EL (cell line): Measurements from ENCODE around the gene SMKR1.
"Not testable (repeated sequence)": the region's sequence is repeated elsewhere in the genome, so short reads cannot be mapped to it uniquely, and the experiment has no call there.

Experiments
- DNase-seq: peaks from one replicate; pipeline ENCODE4 v3.0.0-alpha.2; 2016

SMKR1 gene

DNA sequence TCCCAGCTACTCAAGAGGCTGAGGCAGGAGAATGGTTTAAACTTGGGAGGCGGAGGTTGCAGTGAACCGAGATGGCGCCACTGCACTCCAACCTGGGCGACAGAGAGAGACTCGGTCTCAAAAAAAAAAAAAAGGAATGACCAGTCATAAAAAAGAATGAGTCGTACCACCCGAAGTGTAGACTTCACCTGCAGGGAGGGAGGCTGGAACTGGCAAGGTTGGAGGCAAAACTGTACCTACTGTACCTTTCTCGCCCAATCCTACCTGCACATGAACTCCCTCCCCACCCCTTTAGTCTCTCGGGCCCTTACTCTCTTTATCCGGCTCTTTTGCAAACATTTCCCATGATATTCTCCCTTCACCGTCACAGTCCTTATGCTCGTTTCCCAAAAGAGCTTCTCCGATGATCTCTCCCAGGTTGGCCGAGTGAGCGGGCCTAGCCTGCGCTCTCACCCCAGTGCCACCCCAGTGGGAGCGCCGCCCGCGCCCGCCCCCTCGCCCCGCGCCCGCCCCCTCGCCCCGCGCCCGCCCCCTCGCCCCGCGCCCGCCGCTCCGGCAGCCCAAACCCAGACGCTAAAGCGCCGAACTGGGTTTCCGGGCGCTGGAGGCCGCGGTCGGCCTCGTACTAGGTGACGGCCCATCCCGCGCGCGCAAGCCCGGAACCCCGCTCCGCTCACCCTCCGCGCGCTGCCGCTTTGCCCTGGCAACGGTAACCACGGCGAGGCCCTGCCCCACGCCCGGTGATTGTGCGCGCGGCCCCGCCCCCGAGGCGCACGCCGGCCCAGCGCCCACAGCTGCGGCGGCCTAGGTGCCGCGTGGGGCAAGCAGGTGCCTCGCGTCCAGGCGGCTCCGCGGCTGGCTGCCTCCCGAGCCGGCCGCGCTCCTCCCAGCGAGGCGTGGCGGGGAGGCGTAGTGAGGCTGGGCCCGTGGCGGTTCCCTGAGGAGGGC is at the start of gene SMKR1:
Gene SMKR1 (plus strand): TSS at position 772 of the 948 bp plus-strand sequence. CDS start 294 bp downstream, outside the sequence.
- DNase-seq: peak; percentile 73

GRCh38 chr7:129452589-129453231 is 49.6 kb upstream of the SMKR1 start:
- no peak for DNase-seq

DNA sequence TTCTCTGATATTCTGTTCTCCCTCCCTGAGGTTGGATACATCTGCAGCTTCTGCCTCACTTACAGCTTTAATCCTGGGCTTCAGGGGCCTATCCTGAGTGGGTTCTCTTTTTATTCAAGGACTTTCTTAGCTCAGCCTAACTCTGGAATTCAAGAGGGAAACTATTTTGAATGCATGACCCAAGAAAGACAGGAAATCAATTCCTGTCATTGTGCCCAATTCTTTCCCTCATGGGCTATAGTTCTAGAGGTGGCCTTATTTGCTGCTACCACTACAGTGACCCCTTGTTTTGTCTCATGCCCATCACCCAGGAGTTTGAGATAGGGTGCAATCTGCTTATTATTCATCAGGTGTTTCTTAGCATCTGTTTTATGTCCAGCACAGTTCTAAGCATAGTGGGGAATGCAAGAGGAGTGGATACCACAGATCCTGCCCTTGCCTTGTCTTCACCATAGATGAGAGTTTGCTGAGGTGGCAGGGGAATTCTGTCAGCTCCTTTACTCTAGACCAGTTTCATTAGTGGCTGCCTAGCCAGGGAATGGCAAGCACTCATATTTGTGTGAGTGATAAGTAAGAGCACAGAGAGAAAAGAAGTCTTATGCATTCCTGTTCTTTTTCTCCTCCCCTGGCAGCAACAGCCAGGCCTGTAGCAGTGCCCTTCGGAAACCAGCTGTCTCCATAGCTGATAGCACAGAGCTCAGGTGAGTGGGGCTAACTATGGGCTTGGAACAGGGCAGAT is 48.7 kb upstream of the SMKR1 start:
- no peak for DNase-seq

GRCh38 chr7:129454249-129454551 is 48.1 kb upstream of the SMKR1 start:
- no peak for DNase-seq

GRCh38 chr7:129456421-129456820 is 45.9 kb upstream of the SMKR1 start:
- DNase-seq: no peak

- DNase-seq: no peak
Measured at GRCh38 chr7:129457101-129457500, 45.2 kb upstream of the SMKR1 start.

- no peak for DNase-seq
Measured at GRCh38 chr7:129458171-129458570, 44.2 kb upstream of the SMKR1 start.

DNA sequence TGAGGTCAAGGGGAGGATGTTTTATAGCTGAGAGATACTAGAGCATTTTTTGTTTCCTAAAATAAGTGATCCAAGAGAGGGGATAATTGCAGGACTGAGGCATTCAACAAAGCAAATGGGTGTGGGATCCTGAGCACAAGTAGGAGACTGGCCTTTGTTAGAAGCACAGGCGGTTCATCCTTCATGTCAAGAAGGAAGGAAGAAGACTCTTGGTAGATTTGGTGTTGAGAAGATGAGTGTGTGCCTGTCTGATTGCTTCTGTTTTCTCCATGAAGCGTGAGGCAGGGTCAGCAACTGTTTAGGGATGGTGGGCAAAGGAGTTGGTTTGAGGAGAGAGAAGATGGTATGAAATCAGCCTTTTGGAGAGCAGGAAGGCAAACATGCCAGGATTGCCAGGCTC is 40.5 kb upstream of the SMKR1 start:
- no peak for DNase-seq

DNA sequence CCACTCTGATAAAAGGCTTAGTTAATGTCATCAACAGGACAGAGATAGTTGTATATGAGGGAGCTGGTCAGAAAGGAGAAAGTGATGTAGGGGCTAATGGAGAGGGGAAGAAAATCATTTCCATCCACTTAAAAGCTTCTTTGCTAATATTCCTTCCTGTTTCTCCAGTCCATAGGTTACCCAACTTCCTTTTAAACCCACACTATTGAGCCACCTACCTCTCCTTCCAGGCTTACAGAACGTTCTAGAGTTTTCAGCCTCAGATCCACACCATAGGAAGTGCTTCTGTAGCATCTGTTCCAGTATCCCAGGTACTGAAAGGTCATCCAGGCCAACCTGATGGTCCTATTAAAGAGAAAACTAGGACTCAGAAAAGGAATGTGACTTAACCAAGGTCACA is 39.9 kb upstream of the SMKR1 start:
- DNase-seq: no peak

DNA sequence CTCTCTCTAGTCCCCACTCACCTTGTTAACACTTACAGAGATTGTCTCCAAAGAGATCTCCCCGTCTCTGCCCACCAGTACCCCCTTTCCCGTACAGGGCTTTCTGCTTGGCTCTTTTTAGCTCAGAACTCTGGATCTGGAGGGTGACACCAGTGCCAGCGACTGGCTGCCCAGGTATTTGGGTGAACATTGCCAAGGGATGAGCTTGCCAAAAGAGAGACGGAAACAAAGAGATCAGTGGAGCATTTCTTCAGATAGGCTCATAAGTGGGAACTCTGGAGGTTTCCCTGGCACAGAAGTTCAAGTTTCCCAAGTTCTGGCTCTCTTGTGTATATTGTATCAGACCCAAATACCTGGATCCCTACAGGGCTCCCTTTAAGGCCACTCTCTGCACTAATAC is 38.1 kb upstream of the SMKR1 start:
- no peak for DNase-seq

- DNase-seq: no peak
Measured at GRCh38 chr7:129465080-129465479, 37.3 kb upstream of the SMKR1 start.

GRCh38 chr7:129466796-129467195 is 35.5 kb upstream of the SMKR1 start:
- no peak for DNase-seq

GRCh38 chr7:129468087-129468486 is 34.2 kb upstream of the SMKR1 start:
- DNase-seq: peak; percentile 54

DNA sequence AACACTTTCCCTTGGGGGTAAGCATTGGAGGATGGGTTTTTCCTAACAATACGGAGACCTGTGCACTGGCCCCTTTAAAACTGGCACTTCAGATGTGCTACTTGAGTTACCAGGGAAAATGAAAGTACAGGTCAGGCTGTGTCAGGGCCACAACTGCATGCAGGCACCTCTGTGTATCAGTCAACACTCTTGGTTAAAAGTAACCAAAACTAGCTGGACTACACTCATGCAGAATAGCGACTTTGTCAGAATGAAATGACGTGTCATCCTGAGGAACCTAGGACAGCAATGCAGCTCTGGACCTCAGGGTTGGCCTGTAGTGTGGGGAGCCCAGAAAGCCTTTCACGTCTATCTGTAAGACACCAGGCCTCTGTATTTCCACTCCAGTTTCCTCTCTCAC is 33.8 kb upstream of the SMKR1 start:
- DNase-seq: no peak

DNA sequence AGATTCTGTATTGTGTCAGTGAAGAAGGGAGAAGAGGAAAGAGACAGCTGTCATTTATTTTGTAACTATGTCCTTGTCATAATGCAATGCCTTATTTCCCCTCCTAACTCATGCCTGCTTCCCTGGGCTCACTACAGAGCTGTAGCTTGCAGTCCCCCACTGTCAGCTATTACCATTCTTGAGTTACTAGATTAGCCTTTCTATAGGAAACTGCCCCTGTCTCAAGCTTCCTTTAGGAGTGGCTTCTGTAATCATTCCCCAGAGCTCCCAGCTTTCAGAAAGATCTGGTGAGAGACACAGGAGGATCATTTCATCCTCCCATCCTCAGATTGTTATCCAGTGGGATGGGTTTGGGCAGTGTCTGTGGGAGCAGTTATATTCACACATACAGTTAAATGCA is 32.4 kb upstream of the SMKR1 start:
- no peak for DNase-seq

DNA sequence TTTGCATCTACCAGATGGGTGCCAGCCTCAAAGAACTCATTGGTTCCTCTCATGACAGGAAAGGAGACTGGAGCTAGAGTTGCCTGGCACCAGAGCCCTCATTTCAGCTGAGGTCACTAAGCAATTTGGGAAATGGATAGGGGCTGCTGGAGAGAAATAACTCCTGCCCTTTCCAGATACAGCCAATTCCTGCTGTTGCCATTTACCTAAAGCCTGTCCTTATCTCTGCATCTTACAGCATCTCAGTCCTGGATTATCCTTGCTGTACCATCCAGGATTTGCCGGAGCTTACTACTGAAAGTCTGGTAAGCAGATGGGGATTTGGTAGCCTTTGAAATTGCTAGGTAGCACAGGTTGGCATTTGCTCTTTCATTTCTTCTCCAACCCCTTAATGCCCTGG is 31.9 kb upstream of the SMKR1 start:
- no peak for DNase-seq

DNA sequence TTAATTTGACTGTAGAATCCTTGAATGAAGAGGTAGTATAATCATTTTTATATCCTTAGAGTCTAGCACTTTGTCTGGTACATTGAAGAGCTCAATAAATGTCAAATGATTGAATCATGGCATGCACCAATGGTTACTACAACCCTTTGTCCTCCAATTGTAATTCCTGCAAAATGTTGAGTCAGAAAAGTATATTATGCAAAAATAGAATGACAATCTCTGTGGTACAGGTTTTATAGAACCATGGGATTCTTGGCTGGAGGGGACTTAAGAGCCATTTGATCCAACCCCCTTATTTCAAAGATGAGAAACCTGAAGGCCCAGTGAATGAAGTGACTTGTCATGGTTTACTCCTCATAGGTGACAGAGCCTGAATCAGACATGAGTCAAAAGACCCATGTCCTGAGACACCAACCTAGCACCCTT is 30.9 kb upstream of the SMKR1 start:
- DNase-seq: no peak

GRCh38 chr7:129475931-129476330 is 26.4 kb upstream of the SMKR1 start:
- DNase-seq: not testable (repeated sequence)

GRCh38 chr7:129476398-129476797 is 25.9 kb upstream of the SMKR1 start:
- DNase-seq: not testable (repeated sequence)

- no peak for DNase-seq
Measured at GRCh38 chr7:129479831-129480230, 22.5 kb upstream of the SMKR1 start.

DNA sequence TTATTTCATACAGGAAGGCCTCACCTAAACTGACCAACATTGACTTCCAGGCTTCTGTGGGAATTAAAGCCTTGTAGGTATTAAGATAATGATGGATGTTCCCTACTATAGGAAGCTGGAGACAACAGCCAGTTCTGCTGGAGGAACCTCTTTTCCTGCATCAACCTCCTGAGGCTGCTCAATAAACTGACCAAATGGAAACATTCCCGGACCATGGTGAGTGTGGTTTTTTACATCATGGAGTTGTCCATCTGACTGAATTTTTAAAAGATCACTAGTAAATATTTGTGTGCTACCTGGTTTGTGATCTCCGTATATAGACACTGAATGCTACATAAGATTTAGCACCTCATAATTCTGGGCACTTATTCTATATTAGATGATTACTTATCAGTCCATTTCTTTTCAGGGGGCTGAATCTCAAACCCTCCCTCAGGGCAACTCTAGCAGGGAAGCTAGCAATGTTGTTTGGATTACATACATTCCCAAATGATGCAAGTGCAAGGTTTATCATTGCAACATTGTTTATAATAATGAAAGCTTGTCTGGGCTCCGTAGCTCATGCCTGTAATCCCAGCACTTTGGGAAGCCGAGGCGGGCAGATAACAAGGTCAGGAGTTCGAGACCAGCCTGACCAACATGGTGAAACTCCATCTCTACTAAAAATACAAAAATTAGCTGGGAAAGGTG is 21.5 kb upstream of the SMKR1 start:
- no peak for DNase-seq

GRCh38 chr7:129481376-129481775 is 21.0 kb upstream of the SMKR1 start:
- DNase-seq: not testable (repeated sequence)

DNA sequence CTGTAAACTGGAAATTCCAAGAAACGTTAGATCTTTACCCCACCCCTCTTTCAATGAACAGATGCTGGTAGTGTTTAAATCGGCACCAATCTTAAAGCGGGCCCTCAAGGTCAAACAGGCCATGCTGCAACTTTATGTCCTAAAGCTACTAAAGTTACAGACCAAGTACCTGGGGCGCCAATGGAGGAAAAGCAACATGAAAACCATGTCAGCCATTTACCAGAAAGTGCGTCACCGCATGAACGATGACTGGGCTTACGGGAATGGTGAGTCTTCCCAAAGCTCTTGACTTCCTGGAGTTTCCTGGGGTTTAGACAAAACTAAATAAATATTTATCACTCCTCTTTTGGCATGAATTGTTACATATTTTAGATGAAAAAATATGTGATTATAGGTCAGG is 19.6 kb upstream of the SMKR1 start:
- DNase-seq: no peak
